A673 (cell line): ENCODE measurements around the gene STUB1. TPM values are rescaled to one million over a fixed set of nuclear protein-coding genes. Genes with fewer than 3 reads are reported as not detected.

ENCODE experiments used
- BruUV-seq: library from RNA; stranded (reverse); fragments of 400-500 nt; replicated peaks from 2 replicates; lab custom pipeline; 2021; lab: Mats Ljungman, UMichigan
- CTCF ChIA-PET: fragments of 300-600 bp; sonication (Branson Sonifier 250); formaldehyde crosslinking; loops from one replicate; lab custom pipeline; 2022; ENCODE audit warnings: antibody characterized with exemption; lab: Charles Lee
- POLR2A ChIA-PET: fragments of 300-600 bp; sonication (Branson Sonifier 250); formaldehyde crosslinking; loops from one replicate; lab custom pipeline; 2022; ENCODE audit warnings: antibody characterized with exemption; ENCODE audit not compliant: low non-redundant PET; lab: Charles Lee
- DNase-seq: peaks from one replicate; pipeline ENCODE4 v3.0.0-alpha.2; 2015; ENCODE audit warnings: low spot score
- H3K27ac ChIP-seq: fragments of 200-600 bp; sonication (generic); 2 replicates; pipeline ENCODE4 v1.5.1; 2016; ENCODE audit warnings: mixed run types, low read depth, mild to moderate bottlenecking, mixed read lengths, antibody characterized with exemption, low read length; ENCODE audit not compliant: poor library complexity, severe bottlenecking
- H3K27me3 ChIP-seq: fragments of 200-600 bp; sonication (generic); replicated peaks from 2 replicates; pipeline ENCODE4 v1.6.1; 2017; ENCODE audit warnings: mixed run types, low read depth, mild to moderate bottlenecking, mixed read lengths, antibody characterized with exemption, low read length; ENCODE audit not compliant: insufficient read depth, poor library complexity
- H3K36me3 ChIP-seq: fragments of 200-600 bp; sonication (generic); 2 replicates; pipeline ENCODE4 v1.6.1; 2016; ENCODE audit warnings: mixed run types, mild to moderate bottlenecking, mixed read lengths, antibody characterized with exemption, low read length; ENCODE audit not compliant: insufficient read depth, poor library complexity, severe bottlenecking
- H3K4me1 ChIP-seq: fragments of 200-600 bp; sonication (generic); 2 replicates; pipeline ENCODE4 v1.6.1; 2017; ENCODE audit warnings: mixed run types, mild to moderate bottlenecking, mixed read lengths, antibody characterized with exemption, low read length; ENCODE audit not compliant: insufficient read depth, poor library complexity, severe bottlenecking
- H3K4me3 ChIP-seq: fragments of 200-600 bp; sonication (generic); 2 replicates; pipeline ENCODE4 v1.5.1; 2016; ENCODE audit warnings: low read depth, mixed run types, mild to moderate bottlenecking, mixed read lengths, low read length; ENCODE audit not compliant: poor library complexity, severe bottlenecking
- H3K9me3 ChIP-seq: fragments of 200-600 bp; sonication (generic); 2 replicates; pipeline ENCODE4 v1.6.1; 2016; ENCODE audit warnings: mixed run types, low read depth, mild to moderate bottlenecking, mixed read lengths, antibody characterized with exemption, low read length; ENCODE audit not compliant: poor library complexity, severe bottlenecking
- EZH2 ChIP-seq: fragments of 200-600 bp; sonication (generic); IDR thresholded peaks from 2 replicates; pipeline ENCODE4 v1.6.1; 2017; ENCODE audit warnings: borderline replicate concordance, low read depth, mild to moderate bottlenecking, mixed read lengths, antibody characterized with exemption, low read length; ENCODE audit not compliant: poor library complexity, severe bottlenecking
- intact Hi-C: fragments of 100-400 bp; cut with micrococcal nuclease; formaldehyde crosslinking; loops from one replicate; pipeline ENCODE4 v1.10.0; 2022; ENCODE audit not compliant: unreplicated experiment
- total RNA-seq: library from RNA; stranded (reverse); gene quantifications from 2 replicates; pipeline ENCODE4 v1.2.3, GENCODE V29; 2021
- TF ChIP-seq, protein P1 (sequence below): fragments of 300-800, 200-600 bp; sonication (generic); conservative IDR thresholded peaks from 2 replicates; pipeline ENCODE4 v1.5.1; 2017; ENCODE audit warnings: low read depth, mild to moderate bottlenecking, antibody characterized with exemption, low read length, moderate library complexity, mixed read lengths

Gene STUB1
- total RNA-seq, 1 experiment from 2014 or later, result 88.2 TPM

DNA sequence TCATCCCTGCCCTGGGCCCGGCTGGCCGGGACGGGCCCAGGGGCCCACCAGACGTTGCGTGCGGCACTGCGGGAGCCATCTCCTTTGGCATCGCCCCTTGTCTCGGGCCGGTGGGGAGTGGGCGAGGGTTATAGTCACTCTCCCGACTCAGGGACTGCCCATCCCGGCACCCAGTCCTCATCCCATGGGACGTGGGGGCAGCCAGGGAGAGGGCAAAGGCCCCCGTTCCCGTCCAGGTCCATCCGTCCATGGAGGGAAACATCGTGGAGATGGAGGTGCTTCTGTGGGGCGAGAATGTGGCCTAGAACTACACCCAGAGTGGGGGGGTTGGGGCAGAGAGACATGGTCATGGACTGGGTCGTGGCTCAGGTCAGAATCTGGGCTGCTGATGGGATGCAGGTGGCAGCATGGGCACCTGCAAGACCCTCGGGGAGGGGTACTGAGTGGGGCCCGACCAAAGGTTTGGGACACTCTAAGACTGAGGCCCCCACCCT, 33.5 kb upstream of the STUB1 start:
- Histone ChIP-seq H3K36me3 (no peaks in the 10 kb centered on the region), H3K27ac (no peak overlapping the region), H3K9me3 (no peaks in the 10 kb centered on the region), H3K4me1 (peaks cover 10% of the 10 kb centered on the region), H3K4me3 (no peak overlapping the region), H3K27me3 (no peaks in the 10 kb centered on the region)
- intact Hi-C loops, result no loop called here
- TF ChIP-seq EZH2, result no peak
- TF ChIP-seq, protein P1, sequence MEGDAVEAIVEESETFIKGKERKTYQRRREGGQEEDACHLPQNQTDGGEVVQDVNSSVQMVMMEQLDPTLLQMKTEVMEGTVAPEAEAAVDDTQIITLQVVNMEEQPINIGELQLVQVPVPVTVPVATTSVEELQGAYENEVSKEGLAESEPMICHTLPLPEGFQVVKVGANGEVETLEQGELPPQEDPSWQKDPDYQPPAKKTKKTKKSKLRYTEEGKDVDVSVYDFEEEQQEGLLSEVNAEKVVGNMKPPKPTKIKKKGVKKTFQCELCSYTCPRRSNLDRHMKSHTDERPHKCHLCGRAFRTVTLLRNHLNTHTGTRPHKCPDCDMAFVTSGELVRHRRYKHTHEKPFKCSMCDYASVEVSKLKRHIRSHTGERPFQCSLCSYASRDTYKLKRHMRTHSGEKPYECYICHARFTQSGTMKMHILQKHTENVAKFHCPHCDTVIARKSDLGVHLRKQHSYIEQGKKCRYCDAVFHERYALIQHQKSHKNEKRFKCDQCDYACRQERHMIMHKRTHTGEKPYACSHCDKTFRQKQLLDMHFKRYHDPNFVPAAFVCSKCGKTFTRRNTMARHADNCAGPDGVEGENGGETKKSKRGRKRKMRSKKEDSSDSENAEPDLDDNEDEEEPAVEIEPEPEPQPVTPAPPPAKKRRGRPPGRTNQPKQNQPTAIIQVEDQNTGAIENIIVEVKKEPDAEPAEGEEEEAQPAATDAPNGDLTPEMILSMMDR, result no peak
- no peak for DNase-seq
- ChIA-PET CTCF (no interaction called here), POLR2A (no interaction called here)
- BruUV-seq, result no TSS peak

DNA sequence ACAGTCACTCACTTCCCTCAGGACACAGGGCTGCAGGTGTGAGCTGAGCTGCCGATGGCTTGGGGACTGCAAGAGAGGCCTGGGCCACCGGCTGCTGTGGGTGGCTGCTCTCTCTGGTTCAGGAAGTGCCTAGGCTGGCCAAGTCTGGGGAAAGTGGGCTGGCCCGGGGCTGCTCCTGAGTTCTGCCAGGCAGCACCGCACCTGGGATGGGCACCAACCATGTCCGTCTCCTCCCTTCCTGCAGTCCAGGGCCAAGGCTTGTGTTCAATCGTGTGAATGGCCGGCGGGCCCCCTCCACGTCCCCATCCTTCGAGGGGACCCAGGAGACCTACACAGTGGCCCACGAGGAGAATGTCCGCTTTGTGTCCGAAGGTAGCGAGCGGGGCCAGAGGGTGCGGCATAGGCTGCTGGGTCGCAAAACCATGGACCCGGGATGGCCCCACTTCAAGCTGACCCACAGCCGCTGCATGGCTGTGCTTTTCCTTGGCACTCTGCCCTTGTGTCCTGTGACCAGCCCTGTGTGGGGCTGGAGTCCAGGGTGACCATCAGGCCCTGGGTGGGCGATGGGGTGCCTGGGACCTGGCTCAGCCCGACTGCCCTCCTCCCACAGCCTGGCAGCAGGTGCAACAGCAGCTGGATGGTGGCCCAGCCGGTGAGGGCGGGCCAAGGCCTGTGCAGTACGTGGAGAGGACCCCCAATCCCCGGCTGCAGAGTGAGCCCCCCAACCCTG, 32.9 kb upstream of the STUB1 start:
- H3K27ac ChIP-seq, result no peak overlapping the region
- CTCF ChIA-PET, result interaction anchor here (0.7 to 1.0 kb wide), 2 partner anchors 9 to 18 kb away, joined by 3 to 5 read pairs; no protein-coding TSS in a partner anchor

GRCh38 chr16:648071-648780, 32.0 kb upstream of the STUB1 start:
- BruUV-seq, result no TSS peak
- CTCF ChIA-PET, result interaction anchor here (0.7 to 1.0 kb wide), 2 partner anchors 10 to 17 kb away, joined by 3 to 5 read pairs; no protein-coding TSS in a partner anchor
- intact Hi-C loops, result no loop called here
- no peaks in the 10 kb centered on the region for H3K27me3 ChIP-seq
- peak overlapping the region; percentile 86 for H3K4me3 ChIP-seq
- POLR2A ChIA-PET, result no interaction called here
- peak overlapping the region; percentile 94 for H3K27ac ChIP-seq
- peak; percentile 55 for DNase-seq
- no peaks in the 10 kb centered on the region for H3K36me3 ChIP-seq
- TF ChIP-seq EZH2, result no peak
- TF ChIP-seq, protein P1, result peak; percentile 72
- H3K9me3 ChIP-seq, result no peaks in the 10 kb centered on the region
- no peaks in the 10 kb centered on the region for H3K4me1 ChIP-seq

More for the DNA sequence above, 32.9 kb upstream of the STUB1 start:
- intact Hi-C loops, result no loop called here
- H3K4me3 ChIP-seq, result no peak overlapping the region
- POLR2A ChIA-PET, result no interaction called here
- no peak for DNase-seq
- no peaks in the 10 kb centered on the region for H3K36me3 ChIP-seq
- H3K4me1 ChIP-seq, result peaks cover 9% of the 10 kb centered on the region
- TF ChIP-seq EZH2, result no peak
- TF ChIP-seq, protein P1, result no peak
- no peaks in the 10 kb centered on the region for H3K27me3 ChIP-seq
- BruUV-seq, result no TSS peak
- H3K9me3 ChIP-seq, result no peaks in the 10 kb centered on the region
